LNCAP (cell line): ENCODE measurements around the gene ATRIP.

Source experiments
- TF ChIP-seq, protein P1 (sequence below): fragments of 450-650 bp; IDR thresholded peaks from 2 replicates; pipeline ENCODE4 v1.5.1; 2017; ENCODE audit warnings: mild to moderate bottlenecking

Gene ATRIP

DNA sequence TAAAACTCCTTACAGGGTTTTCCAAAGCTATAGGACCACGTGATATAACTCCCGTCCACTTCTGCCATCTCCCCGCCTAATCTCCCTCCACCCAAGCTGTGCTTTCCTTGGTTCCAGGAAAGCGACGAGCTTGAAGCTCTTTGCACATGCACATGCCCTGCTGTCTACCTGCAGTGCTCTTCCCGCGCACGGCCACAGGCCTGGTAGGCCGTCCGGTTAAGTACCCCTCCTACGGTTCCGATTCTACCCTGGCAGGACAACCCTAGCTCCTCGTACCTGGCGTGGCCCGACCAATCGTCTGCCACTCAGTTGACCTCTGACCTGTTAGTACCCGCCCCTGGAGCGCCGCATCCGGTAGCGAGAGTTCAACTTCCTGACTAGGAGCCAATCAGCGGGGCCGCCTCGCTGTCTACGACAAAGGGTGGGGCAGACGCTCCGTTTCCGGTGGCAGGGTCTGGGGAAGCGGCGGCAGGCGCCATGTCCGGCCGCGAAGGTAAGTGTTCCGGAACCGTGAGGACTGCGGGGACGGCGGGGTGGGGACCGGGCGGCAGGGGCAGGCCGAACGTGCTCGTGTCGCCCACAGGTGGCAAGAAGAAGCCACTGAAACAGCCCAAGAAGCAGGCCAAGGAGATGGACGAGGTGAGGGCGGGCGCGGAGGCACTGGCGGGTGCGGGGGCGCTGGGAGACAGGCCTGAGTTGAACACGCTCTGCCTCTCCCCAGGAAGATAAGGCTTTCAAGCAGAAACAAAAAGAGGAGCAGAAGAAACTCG, 6.5 kb upstream of the ATRIP start, which contains the start of the genes CCDC51 and TMA7:
Gene CCDC51 (minus strand): TSS at position 300 of the 770 bp plus-strand sequence. CDS start 4,991 bp downstream, outside the sequence.
Gene TMA7 (plus strand): TSS at position 438 of the 770 bp plus-strand sequence. CDS start 40 bp downstream, at position 478.
- TF ChIP-seq, protein P1, sequence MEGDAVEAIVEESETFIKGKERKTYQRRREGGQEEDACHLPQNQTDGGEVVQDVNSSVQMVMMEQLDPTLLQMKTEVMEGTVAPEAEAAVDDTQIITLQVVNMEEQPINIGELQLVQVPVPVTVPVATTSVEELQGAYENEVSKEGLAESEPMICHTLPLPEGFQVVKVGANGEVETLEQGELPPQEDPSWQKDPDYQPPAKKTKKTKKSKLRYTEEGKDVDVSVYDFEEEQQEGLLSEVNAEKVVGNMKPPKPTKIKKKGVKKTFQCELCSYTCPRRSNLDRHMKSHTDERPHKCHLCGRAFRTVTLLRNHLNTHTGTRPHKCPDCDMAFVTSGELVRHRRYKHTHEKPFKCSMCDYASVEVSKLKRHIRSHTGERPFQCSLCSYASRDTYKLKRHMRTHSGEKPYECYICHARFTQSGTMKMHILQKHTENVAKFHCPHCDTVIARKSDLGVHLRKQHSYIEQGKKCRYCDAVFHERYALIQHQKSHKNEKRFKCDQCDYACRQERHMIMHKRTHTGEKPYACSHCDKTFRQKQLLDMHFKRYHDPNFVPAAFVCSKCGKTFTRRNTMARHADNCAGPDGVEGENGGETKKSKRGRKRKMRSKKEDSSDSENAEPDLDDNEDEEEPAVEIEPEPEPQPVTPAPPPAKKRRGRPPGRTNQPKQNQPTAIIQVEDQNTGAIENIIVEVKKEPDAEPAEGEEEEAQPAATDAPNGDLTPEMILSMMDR = no peak

DNA sequence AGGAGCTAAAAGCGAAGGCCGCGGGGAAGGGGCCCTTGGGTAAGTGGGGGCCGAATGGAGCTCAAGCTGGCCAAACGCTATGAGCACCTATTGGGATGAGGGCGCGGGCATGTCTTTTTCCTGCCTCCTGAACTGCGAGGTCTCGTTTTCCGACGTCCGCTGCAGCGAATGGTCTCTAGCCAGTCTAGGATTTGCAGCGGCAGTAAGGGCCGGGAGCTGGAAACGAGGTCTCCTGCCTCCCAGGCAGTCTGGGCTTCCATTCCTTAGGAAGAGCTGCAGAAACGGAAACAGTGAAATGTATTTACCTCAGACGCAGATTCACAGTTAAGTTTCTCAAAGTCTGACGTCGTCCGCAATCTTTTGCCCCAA, 6.0 kb upstream of the ATRIP start:
- TF ChIP-seq, protein P1 = no peak

DNA sequence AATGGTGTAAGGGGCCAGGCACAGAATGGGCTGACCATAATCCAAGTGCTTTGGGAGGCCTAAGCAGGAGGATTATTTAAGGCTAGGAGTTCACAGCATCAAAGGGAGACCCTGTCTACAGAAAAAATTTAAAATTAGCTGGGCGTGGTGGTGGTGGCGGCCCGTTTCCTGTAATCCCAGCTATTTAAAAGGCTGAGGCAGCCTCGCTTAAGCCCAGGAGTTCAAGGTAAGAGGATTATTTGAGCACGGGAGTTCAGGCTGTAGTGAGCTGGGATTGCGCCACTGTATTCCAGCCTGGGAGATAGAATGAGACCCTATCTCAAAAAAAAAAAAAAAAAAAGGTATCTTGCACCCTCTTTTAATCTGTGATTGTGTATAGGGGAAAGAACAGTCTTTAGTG, 4.6 kb upstream of the ATRIP start:
- TF ChIP-seq, protein P1 = no peak

DNA sequence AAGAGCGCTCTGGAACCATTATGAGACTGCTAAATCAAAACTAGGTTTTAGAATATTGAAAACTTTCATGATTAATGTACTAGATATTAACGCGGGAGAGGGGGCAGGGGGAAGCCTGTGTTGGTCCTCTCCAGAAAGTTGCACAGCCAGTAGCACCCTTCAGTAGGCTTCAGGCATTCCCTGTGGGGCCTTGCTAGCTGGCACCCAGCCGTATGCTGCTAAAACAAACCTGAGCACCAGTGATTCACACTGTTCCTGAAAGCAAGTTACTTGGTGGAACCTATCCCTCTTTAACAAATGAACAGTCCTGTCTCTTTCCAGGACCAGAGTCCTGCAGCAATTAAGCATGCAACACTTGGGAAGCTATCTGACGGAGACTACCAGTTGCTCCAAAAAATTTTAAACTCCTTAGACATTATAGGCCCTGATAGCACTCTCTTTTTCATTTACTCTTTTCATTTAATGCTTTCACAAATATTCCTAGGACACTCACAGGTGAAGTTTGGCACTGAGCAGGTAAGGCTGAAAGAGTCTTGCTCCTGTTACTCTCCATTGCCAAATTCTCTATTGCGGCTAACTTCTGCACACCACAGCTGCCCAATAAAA, 1.2 kb upstream of the ATRIP start:
- TF ChIP-seq, protein P1 = no peak

DNA sequence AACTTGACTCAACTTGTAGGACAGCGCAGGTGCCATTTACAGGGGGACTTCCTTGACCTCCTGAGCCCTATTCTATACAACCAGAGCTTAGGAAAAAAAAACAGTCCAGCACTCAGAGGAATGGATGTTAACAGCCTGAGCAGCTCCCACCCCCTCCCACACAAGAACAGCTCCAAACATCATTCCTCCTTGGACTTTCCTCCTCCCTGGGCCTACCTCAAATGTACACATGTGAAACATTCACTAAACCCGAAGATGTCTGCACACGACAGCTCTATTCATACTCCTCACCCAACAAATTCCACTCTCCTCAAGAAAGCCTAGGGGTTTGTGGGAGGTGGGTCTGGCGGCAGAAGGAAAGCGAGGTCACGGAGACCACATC, 503 bp upstream of the ATRIP start:
- TF ChIP-seq, protein P1 = no peak

DNA sequence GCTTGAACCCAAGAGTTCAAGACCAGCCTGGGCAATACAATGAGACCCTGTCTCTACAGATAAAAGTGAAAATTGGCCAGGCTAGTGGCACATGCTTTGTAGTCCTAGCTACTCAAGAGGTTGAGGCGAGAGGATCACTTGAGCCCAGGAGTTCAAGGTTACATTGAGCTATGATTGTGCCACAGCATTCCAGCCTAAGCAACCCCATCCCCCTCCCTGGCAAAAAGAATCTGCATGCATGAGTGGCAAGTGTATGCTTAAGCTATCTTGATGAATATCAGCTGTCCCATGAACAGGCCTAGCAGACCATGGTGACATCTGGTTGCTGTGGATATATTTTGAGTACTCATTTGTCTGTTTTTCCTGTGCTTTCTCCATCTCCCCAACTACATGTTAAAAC, 4.7 kb downstream of the ATRIP start:
- TF ChIP-seq, protein P1 = no peak

DNA sequence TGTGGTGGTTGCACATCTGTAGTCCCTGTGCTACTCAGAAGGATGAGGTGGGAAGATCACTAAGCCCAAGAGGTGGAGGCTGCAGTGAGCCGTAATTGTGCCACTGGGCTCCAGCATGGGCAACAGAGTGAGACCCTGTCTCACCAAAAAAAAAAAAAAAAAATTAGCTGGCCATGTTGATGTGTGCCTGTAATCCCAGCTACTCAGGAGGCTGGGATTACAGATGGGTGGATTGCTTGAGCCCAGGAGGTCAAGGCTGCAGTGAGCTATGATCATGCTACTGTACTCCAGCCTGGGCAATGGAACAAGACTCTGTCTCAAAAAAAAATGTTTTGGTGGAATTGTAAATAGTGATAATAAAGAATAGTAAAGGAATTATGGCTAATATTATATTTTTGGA, 9.9 kb downstream of the ATRIP start:
- TF ChIP-seq, protein P1 = no peak
